T-helper 2 cell treated with Interferon-gamma antibody and Interleukin-4, amounts not matched to agents 5 μg/mL and 100 μg/mL, for 36 hours (primary cell): ENCODE results near the gene ZNF516.
A peak's percentile ranks its signal among the peaks of the same experiment; 100 is the strongest.

Source experiments
- DNase-seq: peaks from one replicate; pipeline ENCODE4 v3.0.0; 2021; ENCODE audit warnings: low spot score
- H3K27ac Mint-ChIP-seq: one replicate; pipeline ENCODE4 v1.8.0; 2021; ENCODE audit warnings: mild to moderate bottlenecking, mixed read lengths
- H3K27me3 Mint-ChIP-seq: one replicate; pipeline ENCODE4 v1.8.0; 2021; ENCODE audit warnings: low read depth, mixed read lengths
- H3K36me3 Mint-ChIP-seq: one replicate; pipeline ENCODE4 v1.8.0; 2021; ENCODE audit warnings: low read depth, mixed read lengths
- H3K4me1 Mint-ChIP-seq: one replicate; pipeline ENCODE4 v1.8.0; 2021; ENCODE audit warnings: low read depth, mixed read lengths
- H3K4me3 Mint-ChIP-seq: one replicate; pipeline ENCODE4 v1.8.0; 2022; ENCODE audit warnings: mild to moderate bottlenecking, moderate library complexity, mixed read lengths
- H3K9me3 Mint-ChIP-seq: one replicate; pipeline ENCODE4 v1.8.0; 2021; ENCODE audit warnings: mixed read lengths

The ZNF516 gene

DNA sequence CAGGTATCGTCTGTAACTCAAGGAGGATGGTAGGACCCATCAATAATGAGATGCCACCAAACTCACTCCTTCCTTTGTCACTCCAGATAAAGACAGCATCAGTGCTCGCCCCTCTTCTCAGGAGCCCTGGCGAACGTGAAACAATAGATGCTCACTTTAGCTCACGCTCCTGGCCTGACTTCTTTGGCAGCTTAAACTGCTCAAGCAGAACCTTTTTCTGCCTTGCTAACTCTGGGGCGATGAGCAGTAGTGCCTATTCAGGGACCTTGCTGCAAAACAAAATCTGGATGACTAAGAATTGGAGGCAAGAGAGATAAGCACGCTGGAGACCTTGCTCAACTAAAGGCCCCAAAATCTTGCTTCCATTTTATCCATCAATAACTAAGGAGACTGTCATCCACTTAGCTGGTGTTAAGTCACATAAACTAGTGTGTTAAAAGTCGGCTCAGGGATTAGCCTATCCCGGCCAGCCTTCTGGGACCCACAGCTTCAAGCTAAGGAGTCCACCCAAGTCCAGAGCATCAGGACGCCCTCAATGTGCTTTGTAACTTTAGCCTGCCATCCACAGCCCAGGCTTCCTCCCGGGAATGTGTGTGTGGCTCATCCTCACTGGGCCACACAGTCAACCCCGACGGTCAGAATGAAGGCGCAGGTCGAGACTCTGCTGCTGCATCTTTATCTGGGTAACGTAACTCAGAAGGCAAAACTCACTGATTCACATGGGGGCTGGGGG lies 38.9 kb downstream of the ZNF516 start:
- Mint-ChIP-seq H3K27me3 (peaks cover 27% of the 10 kb centered on the region), H3K27ac (no peak overlapping the region), H3K4me1 (peaks cover 2% of the 10 kb centered on the region), H3K4me3 (no peak overlapping the region), H3K36me3 (no peaks in the 10 kb centered on the region), H3K9me3 (no peaks in the 10 kb centered on the region)
- DNase-seq, result no peak

GRCh38 chr18:76455003-76455676 lies 39.9 kb downstream of the ZNF516 start:
- Mint-ChIP-seq H3K4me1 (peaks cover 8% of the 10 kb centered on the region), H3K27ac (no peak overlapping the region), H3K27me3 (peaks cover 33% of the 10 kb centered on the region), H3K4me3 (no peak overlapping the region), H3K36me3 (no peaks in the 10 kb centered on the region), H3K9me3 (no peaks in the 10 kb centered on the region)
- no peak for DNase-seq

- H3K36me3 Mint-ChIP-seq, result no peaks in the 10 kb centered on the region
- DNase-seq, result no peak
- H3K9me3 Mint-ChIP-seq, result no peaks in the 10 kb centered on the region
- peaks cover 8% of the 10 kb centered on the region for H3K4me1 Mint-ChIP-seq
- peaks cover 39% of the 10 kb centered on the region for H3K27me3 Mint-ChIP-seq
- H3K4me3 Mint-ChIP-seq, result no peak overlapping the region
- no peak overlapping the region for H3K27ac Mint-ChIP-seq
Measured at GRCh38 chr18:76454418-76454817, 40.6 kb downstream of the ZNF516 start.

DNA sequence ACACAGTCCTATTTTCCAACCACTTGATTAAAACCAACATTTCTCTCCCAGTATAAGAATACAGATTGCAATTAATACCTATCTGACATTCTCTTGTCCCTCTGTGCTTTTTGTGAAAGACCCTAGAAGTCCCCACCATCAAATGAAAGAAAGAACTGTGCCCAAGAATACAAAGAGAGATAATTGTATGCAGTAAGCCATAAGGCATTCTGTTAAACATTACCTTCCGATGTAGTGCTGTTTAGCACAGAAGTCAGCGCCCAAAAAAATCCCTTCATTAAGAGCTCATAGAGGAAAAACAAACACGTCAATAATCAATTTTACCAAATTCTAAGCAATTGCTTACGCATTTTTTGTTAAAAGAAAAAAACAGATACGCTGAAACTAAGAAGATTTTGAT lies 41.1 kb downstream of the ZNF516 start:
- no peak overlapping the region for H3K4me3 Mint-ChIP-seq
- H3K27ac Mint-ChIP-seq, result no peak overlapping the region
- no peak for DNase-seq
- H3K4me1 Mint-ChIP-seq, result peaks cover 8% of the 10 kb centered on the region
- peaks cover 43% of the 10 kb centered on the region for H3K27me3 Mint-ChIP-seq
- no peaks in the 10 kb centered on the region for H3K9me3 Mint-ChIP-seq
- H3K36me3 Mint-ChIP-seq, result no peaks in the 10 kb centered on the region

- no peak for DNase-seq
- peaks cover 10% of the 10 kb centered on the region for H3K4me1 Mint-ChIP-seq
- H3K9me3 Mint-ChIP-seq, result no peaks in the 10 kb centered on the region
- H3K4me3 Mint-ChIP-seq, result no peak overlapping the region
- no peak overlapping the region for H3K27ac Mint-ChIP-seq
- no peaks in the 10 kb centered on the region for H3K36me3 Mint-ChIP-seq
- H3K27me3 Mint-ChIP-seq, result peaks cover 45% of the 10 kb centered on the region
Measured at GRCh38 chr18:76453057-76453561, 41.9 kb downstream of the ZNF516 start.

- no peak for DNase-seq
- no peaks in the 10 kb centered on the region for H3K9me3 Mint-ChIP-seq
- no peaks in the 10 kb centered on the region for H3K36me3 Mint-ChIP-seq
- H3K27me3 Mint-ChIP-seq, result peaks cover 45% of the 10 kb centered on the region
- H3K27ac Mint-ChIP-seq, result no peak overlapping the region
- no peak overlapping the region for H3K4me3 Mint-ChIP-seq
- peaks cover 10% of the 10 kb centered on the region for H3K4me1 Mint-ChIP-seq
Measured at GRCh38 chr18:76452357-76452756, 42.7 kb downstream of the ZNF516 start.

DNA sequence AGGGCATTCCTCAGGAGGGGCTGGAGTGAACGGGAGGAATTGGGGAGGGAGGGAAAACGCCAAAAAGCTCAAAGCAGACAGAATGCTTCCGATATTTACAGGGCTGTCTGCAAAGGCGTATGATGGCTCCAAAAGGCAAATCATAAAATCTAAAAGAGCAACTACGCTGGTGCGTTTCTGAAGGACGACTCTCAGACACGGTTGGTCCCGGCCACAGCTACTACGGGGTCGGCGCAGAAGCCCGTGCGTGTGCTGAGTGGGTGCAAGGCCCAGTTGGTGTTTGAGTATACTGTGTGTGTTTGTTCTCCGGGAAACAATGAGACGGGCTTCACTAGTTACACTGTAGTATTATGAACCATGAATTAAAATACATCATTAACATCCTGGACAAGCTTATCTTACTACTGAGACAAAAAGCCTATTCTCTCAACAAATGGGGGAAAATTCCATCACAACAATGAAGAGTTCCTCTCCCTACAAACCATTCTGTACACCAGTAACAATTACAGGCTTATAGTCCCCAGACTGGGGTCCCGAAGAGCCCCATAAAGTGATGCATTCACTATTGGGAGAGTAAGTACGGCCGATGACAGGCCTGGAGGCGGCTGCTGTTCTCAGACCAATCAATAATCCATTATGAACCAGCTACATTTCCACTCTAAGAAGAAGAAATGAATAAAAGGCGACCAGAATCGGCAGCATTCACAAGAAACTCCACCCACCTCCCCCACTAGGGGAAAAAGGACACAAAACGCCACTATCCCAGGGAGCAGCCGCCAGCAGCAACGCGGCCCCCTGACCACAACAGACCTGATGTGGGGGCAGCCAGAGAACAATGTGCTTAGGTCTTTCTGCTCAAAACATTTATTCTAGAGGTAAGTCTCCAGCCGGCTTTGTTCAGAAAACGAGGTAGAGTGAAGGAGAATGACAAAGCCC lies 43.4 kb downstream of the ZNF516 start:
- Mint-ChIP-seq H3K36me3 (no peaks in the 10 kb centered on the region), H3K4me3 (peak overlapping the region; percentile 81), H3K9me3 (no peaks in the 10 kb centered on the region), H3K4me1 (peaks cover 10% of the 10 kb centered on the region), H3K27ac (no peak overlapping the region), H3K27me3 (peaks cover 45% of the 10 kb centered on the region)
- DNase-seq, result no peak

DNA sequence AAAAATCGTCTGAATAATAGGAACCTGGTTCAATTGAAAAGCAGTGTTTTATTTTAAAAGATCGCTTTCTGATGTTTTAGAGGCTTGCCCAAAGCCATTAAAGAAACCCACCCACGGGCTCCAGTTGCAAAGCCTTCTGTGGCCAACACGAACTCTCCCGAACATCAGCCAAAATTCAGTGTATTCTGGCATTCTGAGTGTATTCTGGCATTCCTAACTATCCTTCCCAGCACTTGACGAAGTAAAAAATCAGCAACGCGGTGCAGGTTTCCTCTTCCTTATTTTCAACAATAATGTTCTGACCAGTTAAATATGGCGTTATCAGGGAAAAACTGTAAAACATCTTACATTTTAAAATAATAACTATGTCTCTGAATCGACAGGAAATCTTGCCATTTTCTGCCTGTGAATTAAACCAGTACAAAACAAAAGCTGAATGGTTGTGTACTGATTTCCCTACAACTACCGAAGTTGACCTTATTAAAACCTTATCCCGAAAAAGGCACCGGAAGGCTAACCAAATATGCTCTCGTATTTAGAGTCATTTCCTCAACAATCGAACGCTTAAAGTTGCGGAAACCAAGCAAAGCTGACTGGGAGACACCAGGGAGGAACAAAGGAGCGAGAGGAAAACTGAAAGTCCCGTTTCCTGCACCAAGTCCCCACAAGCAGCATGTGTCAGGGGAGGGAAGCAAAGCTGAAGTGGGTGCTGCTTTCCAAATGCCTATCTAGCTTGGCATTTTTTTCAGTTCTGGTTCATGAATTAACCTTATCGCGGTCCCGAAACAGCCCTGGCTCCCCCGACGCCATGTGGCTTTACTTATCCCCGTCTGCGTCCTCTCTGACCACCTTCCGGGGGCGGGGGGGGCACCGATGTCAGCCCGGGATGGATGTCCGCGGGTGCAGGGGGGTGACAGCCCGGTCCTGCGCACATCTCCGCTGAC lies 44.3 kb downstream of the ZNF516 start:
- no peaks in the 10 kb centered on the region for H3K36me3 Mint-ChIP-seq
- H3K9me3 Mint-ChIP-seq, result no peaks in the 10 kb centered on the region
- H3K27me3 Mint-ChIP-seq, result peaks cover 45% of the 10 kb centered on the region
- DNase-seq, result no peak
- peaks cover 10% of the 10 kb centered on the region for H3K4me1 Mint-ChIP-seq
- H3K27ac Mint-ChIP-seq, result no peak overlapping the region
- H3K4me3 Mint-ChIP-seq, result peak overlapping the region; percentile 81

GRCh38 chr18:76449111-76449453 lies 46.0 kb downstream of the ZNF516 start:
- Mint-ChIP-seq H3K4me1 (peaks cover 10% of the 10 kb centered on the region), H3K27ac (no peak overlapping the region)
- no peak for DNase-seq

DNA sequence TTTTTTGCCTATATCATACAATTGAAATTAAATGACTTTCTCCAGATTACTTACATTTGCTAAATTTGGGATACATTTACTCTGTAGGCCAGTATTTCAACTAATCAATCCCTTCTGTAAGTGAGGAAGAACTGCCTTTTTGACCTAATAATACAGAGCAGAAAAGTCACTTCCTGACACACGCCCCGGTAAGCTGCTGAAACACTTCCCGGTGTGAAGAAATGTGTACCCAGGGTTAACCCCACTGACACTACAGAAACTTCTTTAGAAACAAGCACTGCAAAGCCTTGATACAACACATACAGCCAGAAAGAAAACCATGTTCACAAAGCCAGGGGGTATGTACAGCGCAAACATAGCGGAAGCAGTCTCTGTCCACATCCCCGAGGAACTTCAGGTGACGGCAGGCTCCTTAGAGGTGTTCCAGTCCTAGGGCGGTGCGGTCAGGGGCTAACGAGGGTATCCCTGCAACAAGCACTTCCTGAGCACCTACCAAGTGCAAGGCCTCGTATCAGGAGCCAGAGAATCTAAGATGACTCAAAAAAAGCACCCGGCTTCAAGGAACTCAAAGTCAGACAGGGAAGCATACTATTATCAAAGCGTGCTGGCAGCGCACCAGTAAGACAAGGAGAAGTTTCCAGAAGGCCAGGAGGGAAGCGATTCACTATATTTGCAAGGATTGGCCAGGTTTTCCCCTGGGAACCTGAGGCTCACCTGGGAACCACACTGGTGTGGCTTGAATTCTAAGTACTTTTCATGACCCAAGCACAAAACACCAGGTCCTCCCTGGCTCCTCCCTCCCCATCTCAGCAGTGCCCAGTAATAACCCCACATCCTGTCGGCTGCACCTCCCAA lies 46.6 kb downstream of the ZNF516 start:
- no peaks in the 10 kb centered on the region for H3K36me3 Mint-ChIP-seq
- H3K4me3 Mint-ChIP-seq, result no peak overlapping the region
- DNase-seq, result no peak
- H3K9me3 Mint-ChIP-seq, result no peaks in the 10 kb centered on the region
- H3K27ac Mint-ChIP-seq, result no peak overlapping the region
- H3K4me1 Mint-ChIP-seq, result peaks cover 10% of the 10 kb centered on the region
- H3K27me3 Mint-ChIP-seq, result peaks cover 39% of the 10 kb centered on the region

More at GRCh38 chr18:76449111-76449453, 46.0 kb downstream of the ZNF516 start:
- H3K27me3 Mint-ChIP-seq, result peaks cover 43% of the 10 kb centered on the region
- no peak overlapping the region for H3K4me3 Mint-ChIP-seq
- no peaks in the 10 kb centered on the region for H3K36me3 Mint-ChIP-seq
- H3K9me3 Mint-ChIP-seq, result no peaks in the 10 kb centered on the region

DNA sequence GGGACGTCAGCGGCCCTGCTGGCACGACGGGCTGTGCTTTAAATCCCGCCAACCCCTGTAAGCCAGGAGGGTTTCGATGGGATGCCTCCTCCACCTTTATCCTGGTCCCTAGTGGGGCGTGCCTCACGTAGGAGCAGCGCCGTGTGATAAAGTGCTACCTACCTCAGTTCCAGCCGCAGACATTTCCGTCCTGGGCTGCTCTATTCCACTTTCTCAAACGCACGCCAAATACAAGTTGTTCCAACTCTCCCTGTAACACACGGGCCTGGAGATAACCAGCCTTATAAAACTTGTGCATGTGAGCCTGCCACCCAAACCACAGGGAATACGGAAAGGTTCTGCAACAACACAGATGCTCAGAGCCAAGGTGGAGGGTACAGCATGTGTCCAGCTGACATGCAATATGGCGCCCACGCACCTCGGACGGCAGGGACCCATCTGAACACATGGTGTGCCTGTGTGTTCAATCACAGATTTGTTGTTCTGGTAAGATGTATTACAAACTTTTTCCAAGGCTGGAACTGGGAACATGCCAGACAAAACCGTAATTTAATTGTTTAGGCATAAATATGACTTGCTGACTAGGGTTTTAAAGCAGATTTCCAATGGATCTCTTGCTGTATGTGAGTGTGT lies 47.7 kb downstream of the ZNF516 start:
- H3K27ac Mint-ChIP-seq, result no peak overlapping the region
- no peak for DNase-seq
- H3K4me1 Mint-ChIP-seq, result peaks cover 10% of the 10 kb centered on the region
- no peaks in the 10 kb centered on the region for H3K9me3 Mint-ChIP-seq
- H3K4me3 Mint-ChIP-seq, result no peak overlapping the region
- H3K36me3 Mint-ChIP-seq, result no peaks in the 10 kb centered on the region
- peaks cover 30% of the 10 kb centered on the region for H3K27me3 Mint-ChIP-seq
